ENCODE results near the gene DRAXIN. TPM values are rescaled to one million over a fixed set of nuclear protein-coding genes. Genes with fewer than 3 reads are reported as not detected.

Gene DRAXIN
- total RNA-seq, 4 donors from 2014 or later = not detected

- Histone ChIP-seq H3K9me3 (no peaks in the 10 kb centered on the region), H3K27me3 (no peaks in the 10 kb centered on the region), H3K4me3 (no peak overlapping the region), H3K4me1 (no peaks in the 10 kb centered on the region), H3K36me3 (peaks cover 0 to 49% of the 10 kb centered on the region in 2 donors), H3K27ac (no peak overlapping the region)
- ATAC-seq (no peak), DNase-seq (no peak)
- TF ChIP-seq POLR2A (IDR thresholded peaks at IDR 0.05) (no peak), CTCF (IDR thresholded peaks at IDR 0.05 in 4 of 5, conservative IDR thresholded peaks at IDR 0.05 in 1 of 5) (no peak)
- in situ Hi-C loops (cut with MboI; ENCODE audit: low sequenced_read_pairs in 4 of 4) (no loop called here), intact Hi-C loops (cut with DNase I; ENCODE audit: low total_unique reads) (no loop called here)
Observed at GRCh38 chr1:11670747-11671146, 20.8 kb upstream of the DRAXIN start.

DNA sequence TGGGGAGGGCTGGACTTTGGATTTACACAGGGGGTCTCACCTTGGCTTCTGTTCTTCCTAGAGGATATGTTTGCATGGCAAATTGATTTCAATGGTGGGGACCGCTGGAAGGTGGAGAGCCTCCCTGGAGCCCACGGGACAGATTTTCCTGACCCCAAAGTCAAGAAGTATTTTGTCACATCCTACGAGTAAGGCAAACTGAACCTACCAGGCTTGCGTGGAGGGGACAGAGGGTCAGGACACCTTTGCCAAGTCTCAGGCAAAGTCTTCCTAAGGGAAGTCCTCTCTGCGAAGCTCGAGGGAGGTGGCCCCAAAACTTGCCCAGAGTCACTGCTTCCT lies 20.3 kb upstream of the DRAXIN start:
- H3K4me3 ChIP-seq = no peak overlapping the region
- DNase-seq = no peak
- no peaks in the 10 kb centered on the region for H3K27me3 ChIP-seq
- intact Hi-C loops (cut with DNase I; ENCODE audit: low total_unique reads) = no loop called here
- H3K4me1 ChIP-seq = no peaks in the 10 kb centered on the region
- in situ Hi-C loops (cut with MboI; ENCODE audit: low sequenced_read_pairs in 4 of 4) = no loop called here
- TF ChIP-seq POLR2A (IDR thresholded peaks at IDR 0.05) = no peak
- TF ChIP-seq CTCF (IDR thresholded peaks at IDR 0.05 in 4 of 5, conservative IDR thresholded peaks at IDR 0.05 in 1 of 5) = no peak
- no peaks in the 10 kb centered on the region for H3K9me3 ChIP-seq
- no peak for ATAC-seq
- H3K36me3 ChIP-seq = peaks cover 0 to 53% of the 10 kb centered on the region in 2 donors
- H3K27ac ChIP-seq = no peak overlapping the region

GRCh38 chr1:11671544-11672286 lies 19.8 kb upstream of the DRAXIN start:
- H3K4me1 ChIP-seq = no peaks in the 10 kb centered on the region
- no peak overlapping the region for H3K4me3 ChIP-seq
- in situ Hi-C loops (cut with MboI; ENCODE audit: low sequenced_read_pairs in 4 of 4) (no loop called here), intact Hi-C loops (cut with DNase I; ENCODE audit: low total_unique reads) (no loop called here)
- H3K9me3 ChIP-seq = no peaks in the 10 kb centered on the region
- H3K27ac ChIP-seq = no peak overlapping the region
- no peak for ATAC-seq
- peaks cover 0 to 54% of the 10 kb centered on the region in 2 donors for H3K36me3 ChIP-seq
- DNase-seq = no peak
- TF ChIP-seq CTCF (IDR thresholded peaks at IDR 0.05 in 4 of 5, conservative IDR thresholded peaks at IDR 0.05 in 1 of 5) (no peak), POLR2A (IDR thresholded peaks at IDR 0.05) (no peak)
- no peaks in the 10 kb centered on the region for H3K27me3 ChIP-seq

DNA sequence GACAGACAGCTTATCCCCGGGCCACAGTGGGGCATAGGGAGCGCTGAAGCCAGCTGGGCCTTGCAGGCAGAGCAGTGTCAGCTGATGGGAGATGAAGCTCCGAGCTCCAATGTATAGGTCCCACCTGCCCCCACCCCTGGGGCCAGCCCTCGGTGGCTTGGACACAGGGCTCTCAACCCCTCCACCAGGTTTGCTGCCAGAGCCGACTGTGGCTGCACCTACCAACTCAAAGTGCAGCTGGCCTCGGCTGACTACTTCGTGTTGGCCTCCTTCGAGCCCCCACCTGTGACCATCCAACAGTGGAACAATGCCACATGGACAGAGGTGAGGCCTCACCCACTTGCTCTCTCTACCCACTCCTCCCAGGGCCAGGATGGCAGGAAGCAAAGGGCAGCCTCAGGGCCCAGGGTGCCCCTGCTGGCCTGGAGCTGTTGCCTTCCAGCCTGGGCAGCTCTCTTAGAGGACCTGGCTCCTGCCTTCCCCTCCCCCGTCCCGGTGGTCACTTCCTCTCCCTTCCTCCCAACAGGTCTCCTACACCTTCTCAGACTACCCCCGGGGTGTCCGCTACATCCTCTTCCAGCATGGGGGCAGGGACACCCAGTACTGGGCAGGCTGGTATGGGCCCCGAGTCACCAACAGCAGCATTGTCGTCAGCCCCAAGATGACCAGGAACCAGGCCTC lies 18.3 kb upstream of the DRAXIN start:
- intact Hi-C loops (cut with DNase I; ENCODE audit: low total_unique reads) = no loop called here
- in situ Hi-C loops (cut with MboI; ENCODE audit: low sequenced_read_pairs in 4 of 4) = no loop called here
- Histone ChIP-seq H3K36me3 (peaks cover 0 to 54% of the 10 kb centered on the region in 2 donors), H3K4me1 (no peaks in the 10 kb centered on the region), H3K9me3 (no peaks in the 10 kb centered on the region), H3K27me3 (no peaks in the 10 kb centered on the region), H3K4me3 (no peak overlapping the region), H3K27ac (no peak overlapping the region)
- no peak for TF ChIP-seq CTCF (IDR thresholded peaks at IDR 0.05 in 4 of 5, conservative IDR thresholded peaks at IDR 0.05 in 1 of 5)
- no peak for TF ChIP-seq POLR2A (IDR thresholded peaks at IDR 0.05)
- no peak for DNase-seq
- ATAC-seq = no peak
